Hepatic stellate cell (primary cell): Measurements from ENCODE around the gene MAP2K6.

ENCODE experiments used
- DNase-seq: peaks from one replicate; pipeline ENCODE4 v3.0.0; 2011; ENCODE audit warnings: low spot score

The MAP2K6 gene

DNA sequence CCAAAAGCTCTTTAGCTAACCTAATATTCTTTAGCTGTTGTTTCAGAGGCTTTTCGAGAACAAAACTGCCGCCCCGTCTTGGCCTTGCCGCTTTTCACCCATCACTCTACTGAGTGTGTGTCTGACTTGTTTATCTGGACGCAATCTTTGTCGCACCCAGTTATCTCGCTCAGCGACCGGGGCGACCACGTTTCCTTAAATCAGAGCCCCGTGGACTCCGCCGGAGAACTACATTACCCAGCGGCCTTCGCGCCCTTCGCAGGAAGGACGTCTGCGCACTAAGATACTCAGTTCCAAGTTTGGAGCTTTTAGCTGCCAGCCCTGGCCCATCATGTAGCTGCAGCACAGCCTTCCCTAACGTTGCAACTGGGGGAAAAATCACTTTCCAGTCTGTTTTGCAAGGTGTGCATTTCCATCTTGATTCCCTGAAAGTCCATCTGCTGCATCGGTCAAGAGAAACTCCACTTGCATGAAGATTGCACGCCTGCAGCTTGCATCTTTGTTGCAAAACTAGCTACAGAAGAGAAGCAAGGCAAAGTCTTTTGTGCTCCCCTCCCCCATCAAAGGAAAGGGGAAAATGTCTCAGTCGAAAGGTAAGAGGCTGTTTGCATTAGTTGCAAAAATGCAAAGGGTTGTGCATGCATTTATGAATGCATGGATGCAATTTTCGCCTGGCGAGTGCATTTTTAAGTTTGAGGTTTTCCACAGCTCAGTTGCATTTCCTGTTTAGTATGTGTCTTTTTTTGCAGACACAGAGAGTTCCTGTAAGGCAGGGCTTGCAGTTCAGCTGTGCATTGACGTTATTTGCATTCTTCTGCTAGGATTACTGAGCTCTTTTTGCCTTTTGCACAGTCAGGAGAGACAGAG is at the start of gene MAP2K6:
Gene MAP2K6 (plus strand): TSS at position 290 of the 867 bp plus-strand sequence. CDS start 288 bp downstream, at position 578.
- DNase-seq: peak; percentile 31

GRCh38 chr17:69367298-69367697 is 47.2 kb upstream of the MAP2K6 start:
- no peak for DNase-seq

DNA sequence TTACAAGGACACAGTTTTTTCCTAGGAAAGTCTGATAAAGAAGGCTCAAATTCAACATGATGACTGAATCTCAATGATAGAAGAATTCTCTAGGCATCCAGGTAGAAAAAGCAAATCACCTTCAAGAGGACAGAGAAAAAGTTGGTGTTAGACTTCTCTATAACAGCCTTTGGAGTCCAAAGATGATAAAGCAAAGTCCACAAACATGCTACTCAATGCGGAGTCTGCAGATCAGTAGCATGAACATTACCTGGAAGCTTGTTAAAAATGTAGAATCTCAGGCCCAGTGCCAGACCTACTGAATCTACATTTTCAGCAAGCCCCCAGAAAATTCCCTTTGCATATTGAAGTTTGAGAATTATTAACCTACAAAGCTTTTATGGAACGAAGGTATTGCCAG is 41.4 kb upstream of the MAP2K6 start:
- DNase-seq: no peak

GRCh38 chr17:69375229-69375628 is 39.3 kb upstream of the MAP2K6 start:
- DNase-seq: no peak

DNA sequence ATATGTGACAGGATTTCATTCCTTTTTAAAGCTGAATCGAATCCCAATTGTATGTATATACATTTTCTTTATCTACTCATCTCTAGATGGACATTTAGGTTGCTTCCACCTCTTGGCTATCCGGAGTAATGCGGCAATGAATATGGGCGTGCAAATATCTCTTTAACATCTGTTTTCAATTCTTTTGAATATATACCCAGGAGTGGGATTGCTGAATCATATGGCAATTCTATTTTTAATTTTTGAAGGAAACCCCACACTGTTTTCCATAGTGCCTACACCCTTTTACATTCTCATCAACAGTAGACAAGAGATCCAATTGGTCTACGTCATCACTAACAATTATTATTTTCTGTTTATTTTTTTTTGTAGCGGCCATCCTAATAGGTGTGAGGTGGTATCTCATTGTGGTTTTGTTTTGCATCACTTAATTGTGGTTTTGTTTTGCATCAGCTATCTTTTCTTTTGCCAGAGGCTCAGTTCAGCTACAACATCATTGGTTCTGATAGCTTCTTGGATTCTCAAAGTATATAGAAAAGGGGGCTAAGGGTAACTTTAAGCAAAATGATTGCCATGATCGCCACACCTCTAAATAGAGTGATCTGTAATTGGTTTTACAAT is 25.6 kb upstream of the MAP2K6 start:
- no peak for DNase-seq

GRCh38 chr17:69390795-69391501 is 23.5 kb upstream of the MAP2K6 start:
- DNase-seq: no peak

GRCh38 chr17:69401251-69401650 is 13.2 kb upstream of the MAP2K6 start:
- no peak for DNase-seq

DNA sequence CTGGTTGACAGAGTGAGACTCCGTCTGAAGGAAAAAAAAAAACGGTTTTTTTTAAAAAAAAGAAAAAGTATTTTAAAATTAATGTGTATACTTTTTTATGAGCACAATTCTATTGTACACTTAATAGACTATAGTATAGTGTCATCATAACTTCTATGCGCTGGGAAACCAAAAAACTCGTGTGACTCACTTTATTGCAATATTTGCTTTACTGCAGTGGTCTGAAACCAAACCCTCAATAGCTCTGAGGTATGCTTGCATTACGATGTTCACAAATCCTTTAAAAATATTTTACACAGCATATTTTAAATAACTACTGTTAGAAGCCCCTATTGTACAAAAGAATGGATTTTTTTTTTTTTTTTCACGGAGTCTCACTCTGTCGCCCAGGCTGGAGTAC is 12.4 kb upstream of the MAP2K6 start:
- DNase-seq: no peak

GRCh38 chr17:69404399-69404798 is 10.1 kb upstream of the MAP2K6 start:
- DNase-seq: no peak

- DNase-seq: no peak
Measured at GRCh38 chr17:69405096-69405495, 9.4 kb upstream of the MAP2K6 start.

GRCh38 chr17:69406941-69407340 is 7.6 kb upstream of the MAP2K6 start:
- DNase-seq: no peak

GRCh38 chr17:69407759-69408158 is 6.7 kb upstream of the MAP2K6 start:
- no peak for DNase-seq

- no peak for DNase-seq
Measured at GRCh38 chr17:69410671-69411070, 3.8 kb upstream of the MAP2K6 start.

DNA sequence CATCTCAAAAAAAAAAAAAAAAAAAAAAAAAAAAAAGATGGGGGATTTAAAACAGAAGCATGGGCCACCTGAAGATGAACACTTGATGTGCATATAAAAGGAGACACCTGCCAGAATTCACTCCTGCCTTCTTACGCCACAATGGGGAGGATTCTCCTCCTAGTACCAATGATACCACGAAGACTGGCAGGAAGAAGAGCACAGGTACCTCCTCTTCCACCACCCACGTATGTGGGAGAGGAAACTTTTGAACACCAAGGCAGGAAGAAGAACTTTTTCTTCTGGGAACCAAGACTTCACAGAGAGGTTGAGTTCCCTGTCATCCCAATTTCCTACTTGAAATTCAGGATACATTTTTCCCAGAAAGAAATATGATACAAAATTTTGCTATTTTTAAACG is 2.7 kb upstream of the MAP2K6 start:
- no peak for DNase-seq

DNA sequence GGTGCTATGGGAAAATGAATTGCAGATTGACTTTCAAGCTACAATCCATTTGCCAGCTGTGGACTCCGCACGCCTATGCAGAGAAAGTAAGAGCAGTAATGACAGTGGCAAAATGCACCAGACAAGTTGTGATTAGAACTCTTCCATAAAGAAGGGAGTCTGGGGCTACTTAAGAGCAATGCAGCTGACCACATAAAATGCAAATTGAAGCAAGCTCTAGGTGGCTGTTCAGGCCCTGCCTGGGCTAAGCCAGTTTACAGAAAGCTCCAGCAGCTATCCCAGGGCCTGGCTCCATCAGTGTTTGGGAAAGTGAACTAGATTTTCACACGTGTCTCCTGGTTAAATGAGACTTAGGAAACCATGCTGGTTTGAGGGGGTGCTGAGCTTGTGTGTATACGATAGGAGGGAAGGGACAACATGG is 2.2 kb upstream of the MAP2K6 start:
- DNase-seq: no peak

GRCh38 chr17:69415431-69415830 is 934 bp downstream of the MAP2K6 start:
- no peak for DNase-seq

DNA sequence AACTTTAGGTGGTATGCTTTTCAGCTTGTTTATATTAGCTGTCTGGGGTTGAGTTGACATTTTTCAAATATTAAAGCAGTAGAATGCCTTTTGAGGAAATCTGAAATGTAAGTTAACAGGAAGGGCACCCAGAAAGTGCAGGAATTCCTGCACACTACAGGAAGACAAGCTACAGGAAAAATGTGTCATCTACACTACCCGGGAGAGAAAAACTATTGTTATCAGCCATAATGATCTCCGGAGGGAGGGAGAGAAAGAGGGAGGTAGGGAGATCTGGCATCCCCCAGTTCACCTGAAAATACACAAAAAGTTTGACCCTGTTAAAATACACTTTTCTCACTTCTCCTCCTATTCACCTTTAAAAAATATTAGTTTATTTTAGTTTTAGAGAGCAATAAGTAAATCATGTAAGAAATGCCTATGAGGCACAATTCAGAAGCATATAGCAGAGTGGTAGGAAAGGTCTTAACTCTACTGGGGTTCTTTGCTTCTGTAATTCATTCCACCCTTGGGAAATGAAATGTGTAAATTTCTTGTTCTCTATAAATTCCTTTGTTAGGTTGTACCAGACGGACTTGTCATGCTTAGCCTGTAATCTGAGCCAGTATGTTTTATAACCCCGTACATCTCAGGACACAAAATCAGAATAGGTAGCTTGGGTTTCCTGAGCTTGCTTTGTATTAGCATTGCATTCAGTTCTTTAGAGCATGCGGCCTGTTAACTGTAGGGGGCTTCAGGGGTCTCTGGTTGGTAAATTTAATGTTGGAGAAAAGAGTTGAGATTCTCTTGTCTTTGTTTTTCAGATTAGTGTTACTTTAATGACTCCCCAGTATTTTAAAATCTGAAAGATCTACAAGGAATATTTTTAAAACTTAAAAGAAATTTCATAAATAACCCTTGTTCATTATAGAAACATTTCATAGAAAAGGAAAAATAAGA is 3.3 kb downstream of the MAP2K6 start:
- no peak for DNase-seq

GRCh38 chr17:69418535-69418934 is 4.0 kb downstream of the MAP2K6 start:
- DNase-seq: no peak

DNA sequence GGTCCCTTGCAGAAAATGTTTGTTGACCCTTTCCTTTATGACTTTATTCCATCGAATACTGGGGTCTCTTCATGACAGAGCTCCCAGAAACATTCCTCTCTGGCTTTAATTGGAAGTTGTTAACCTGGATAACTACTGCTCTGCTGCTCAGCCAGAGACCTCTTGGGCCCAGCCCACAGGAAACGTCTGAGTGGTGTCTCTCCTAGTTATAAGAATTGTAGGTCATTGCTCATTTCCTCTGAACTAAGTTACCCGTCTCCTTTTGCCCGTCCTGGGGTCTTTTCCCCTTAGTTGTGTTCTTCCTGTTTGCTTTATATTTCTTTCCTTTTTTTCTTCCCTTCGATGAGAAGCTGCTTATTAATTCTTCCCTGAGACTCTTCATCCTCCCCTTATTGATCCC is 9.0 kb downstream of the MAP2K6 start:
- DNase-seq: no peak

- no peak for DNase-seq
Measured at GRCh38 chr17:69424287-69425041, 10.0 kb downstream of the MAP2K6 start.

GRCh38 chr17:69425978-69426377 is 11.5 kb downstream of the MAP2K6 start:
- no peak for DNase-seq
